Muscle of leg (tissue), 11 donors: ENCODE results near the gene ZCCHC14. TPM values are rescaled to one million over a fixed set of nuclear protein-coding genes. Genes with fewer than 3 reads are reported as not detected.
"Not testable (repeated sequence)": the region's sequence is repeated elsewhere in the genome, so short reads cannot be mapped to it uniquely, and the experiment has no call there.

ENCODE experiments used
- DNase-seq: peaks from one replicate; pipeline ENCODE4 v3.0.0; 2013
- H3K27ac ChIP-seq: one replicate; pipeline ENCODE4 v1.5.1; 2013; ENCODE audit warnings: mild to moderate bottlenecking, low read length, control low read depth
- H3K27me3 ChIP-seq: one replicate; pipeline ENCODE4 v1.6.1; 2013; ENCODE audit warnings: low read length; ENCODE audit not compliant: control insufficient read depth, insufficient read depth
- H3K36me3 ChIP-seq: one replicate; pipeline ENCODE4 v1.6.1; 2013; ENCODE audit warnings: low read length; ENCODE audit not compliant: control insufficient read depth, insufficient read depth
- H3K4me1 ChIP-seq: one replicate; pipeline ENCODE4 v1.6.1; 2013; ENCODE audit warnings: low read length; ENCODE audit not compliant: control insufficient read depth, insufficient read depth
- H3K4me3 ChIP-seq: one replicate; pipeline ENCODE4 v1.5.1; 2013; ENCODE audit warnings: low read length, control low read depth
- H3K9me3 ChIP-seq: replicated peaks from 2 replicates; pipeline ENCODE4 v1.6.1; 2013; ENCODE audit warnings: low read depth, low read length; ENCODE audit not compliant: control insufficient read depth
- WGBS: methylation state at CpG from one replicate; pipeline ENCODE4 v1.1.5; 2013; ENCODE audit warnings: missing lambda C conversion rate; ENCODE audit not compliant: insufficient coverage; 5-methylcytosine and 5-hydroxymethylcytosine counted together
- polyA plus RNA-seq, 8 donors: library from polyadenylated mRNA; unstranded; fragments of 120-200 nt; gene quantifications; one replicate each; pipeline versions ENCODE4 v1.2.1 to v1.2.3, GENCODE V29; 2013; ENCODE audit warnings: inconsistent platforms in 1 of 8, low replicate concordance in 1 of 8; ENCODE audit not compliant: insufficient read length in 8 of 8, insufficient read depth in 1 of 8
- total RNA-seq: library from RNA; stranded (reverse); fragments of 120-200 nt; gene quantifications from one replicate; pipeline ENCODE4 v1.2.4, GENCODE V29; 2013

ZCCHC14 gene
- total and polyA plus RNA-seq, 9 donors, result 10.1 to 23.2 (median 17.3) TPM

GRCh38 chr16:87489434-87490045 is 3.3 kb downstream of the ZCCHC14 start:
- Histone ChIP-seq H3K4me1 (peaks cover 41% of the 10 kb centered on the region), H3K27me3 (peaks cover 5% of the 10 kb centered on the region), H3K27ac (no peak overlapping the region), H3K9me3 (no peaks in the 10 kb centered on the region), H3K4me3 (no peak overlapping the region), H3K36me3 (no peaks in the 10 kb centered on the region)
- no peak for DNase-seq
- no CpG with 5 or more reads among the region's 6 CpGs for WGBS

- H3K36me3 ChIP-seq, H3K27ac ChIP-seq, H3K9me3 ChIP-seq, DNase-seq, H3K27me3 ChIP-seq, H3K4me3 ChIP-seq: not testable (repeated sequence)
- WGBS, result no CpG with 5 or more reads among the region's 6 CpGs
- H3K4me1 ChIP-seq, result peaks cover 46% of the 10 kb centered on the region
Observed at GRCh38 chr16:87488960-87489359, 3.9 kb downstream of the ZCCHC14 start.

DNA sequence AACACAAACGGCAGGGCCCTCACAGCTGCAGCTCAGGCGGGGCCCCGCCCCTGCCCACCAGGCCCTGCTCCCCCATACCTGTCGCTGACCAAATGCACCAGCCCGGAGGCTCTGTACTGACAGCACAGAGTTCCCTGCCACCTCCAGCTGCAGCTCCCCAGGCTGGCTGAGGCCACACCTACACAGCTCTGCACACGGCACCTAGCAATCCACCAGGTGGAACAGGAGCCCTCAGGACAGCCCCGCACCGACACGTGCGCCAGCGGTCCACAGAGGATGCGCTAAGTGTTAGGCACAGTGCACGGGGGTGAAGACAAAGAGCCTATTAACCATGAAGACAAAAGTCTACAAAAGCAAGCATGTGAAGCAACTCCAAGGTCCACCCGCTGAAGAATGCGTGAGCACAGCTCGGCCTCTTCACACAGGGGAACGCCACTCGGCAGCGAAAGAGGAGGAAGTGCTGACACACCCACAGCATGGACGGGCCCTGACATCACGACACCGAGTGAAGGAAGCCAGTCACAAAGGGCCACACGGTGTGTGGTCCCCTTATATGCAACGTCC is 5.4 kb downstream of the ZCCHC14 start:
- peaks cover 40% of the 10 kb centered on the region for H3K4me1 ChIP-seq
- no peaks in the 10 kb centered on the region for H3K9me3 ChIP-seq
- 31% methylated on average over 21 of the region's 24 CpGs for WGBS
- no peak for DNase-seq
- no peaks in the 10 kb centered on the region for H3K27me3 ChIP-seq
- no peaks in the 10 kb centered on the region for H3K36me3 ChIP-seq
- no peak overlapping the region for H3K27ac ChIP-seq
- no peak overlapping the region for H3K4me3 ChIP-seq

- no peak for DNase-seq
- no peaks in the 10 kb centered on the region for H3K27me3 ChIP-seq
- 62% methylated on average over 3 of the region's 5 CpGs for WGBS
- H3K9me3 ChIP-seq, result no peaks in the 10 kb centered on the region
- H3K4me1 ChIP-seq, result peaks cover 43% of the 10 kb centered on the region
- no peak overlapping the region for H3K4me3 ChIP-seq
- no peak overlapping the region for H3K27ac ChIP-seq
- H3K36me3 ChIP-seq, result no peaks in the 10 kb centered on the region
Observed at GRCh38 chr16:87486713-87487247, 6.0 kb downstream of the ZCCHC14 start.

- 77% methylated on average over 6 of the region's 8 CpGs for WGBS
- Histone ChIP-seq H3K4me1 (peaks cover 41% of the 10 kb centered on the region), H3K27me3 (no peaks in the 10 kb centered on the region), H3K27ac (peak overlapping the region; percentile 13), H3K4me3 (no peak overlapping the region), H3K9me3 (no peaks in the 10 kb centered on the region), H3K36me3 (no peaks in the 10 kb centered on the region)
- no peak for DNase-seq
Observed at GRCh38 chr16:87486282-87486681, 6.5 kb downstream of the ZCCHC14 start.

DNA sequence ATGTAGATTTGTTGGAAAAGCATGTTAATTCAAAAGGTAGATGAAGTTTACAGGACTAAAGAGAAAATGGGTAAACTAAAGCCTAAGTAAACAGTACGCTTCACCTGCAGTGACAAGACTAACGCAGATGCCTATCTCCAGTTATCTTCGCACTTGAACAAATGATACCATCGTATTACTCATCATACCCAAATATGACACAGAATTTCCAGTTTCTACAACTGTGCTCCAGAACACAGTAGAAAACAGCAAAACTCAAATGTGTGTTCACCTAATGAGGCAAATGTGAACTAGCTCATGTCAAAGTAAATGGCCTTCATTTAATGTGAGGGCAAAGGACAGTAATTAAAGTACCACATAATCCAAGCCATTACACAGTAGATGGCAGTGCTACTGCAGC is 7.0 kb downstream of the ZCCHC14 start:
- H3K4me1 ChIP-seq, result peaks cover 36% of the 10 kb centered on the region

GRCh38 chr16:87484487-87485331 is 8.1 kb downstream of the ZCCHC14 start:
- Histone ChIP-seq H3K27ac (no peak overlapping the region), H3K4me1 (peaks cover 32% of the 10 kb centered on the region), H3K4me3 (no peak overlapping the region), H3K9me3 (no peaks in the 10 kb centered on the region), H3K36me3 (no peaks in the 10 kb centered on the region), H3K27me3 (no peaks in the 10 kb centered on the region)
- 74% methylated on average over 12 of the region's 22 CpGs for WGBS
- no peak for DNase-seq

More for the DNA sequence above, 7.0 kb downstream of the ZCCHC14 start:
- WGBS, result no CpG with 5 or more reads among the region's 4 CpGs
- DNase-seq, H3K36me3 ChIP-seq, H3K27me3 ChIP-seq, H3K4me3 ChIP-seq, H3K9me3 ChIP-seq, H3K27ac ChIP-seq: not testable (repeated sequence)

DNA sequence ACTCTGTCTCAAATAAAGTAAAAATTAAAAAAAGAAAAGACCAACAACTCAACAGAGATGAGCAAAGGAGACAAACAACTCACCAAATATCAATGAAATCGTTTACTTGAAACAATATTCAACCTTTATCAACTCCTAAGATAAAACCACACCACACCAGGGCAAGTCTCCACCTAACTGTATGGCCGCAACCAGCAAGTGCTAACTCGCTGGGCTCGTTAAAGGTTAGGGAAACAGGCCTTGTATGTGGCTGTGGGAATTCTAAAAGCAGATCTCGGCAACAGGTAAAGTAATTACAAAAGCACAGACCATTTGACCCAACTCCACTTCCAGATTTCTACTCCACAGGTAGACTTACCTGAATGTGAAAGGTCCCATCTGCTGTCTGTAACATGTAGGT is 9.3 kb downstream of the ZCCHC14 start:
- peaks cover 28% of the 10 kb centered on the region for H3K4me1 ChIP-seq
- H3K27ac ChIP-seq, result no peak overlapping the region
- no peaks in the 10 kb centered on the region for H3K27me3 ChIP-seq
- whole genome bisulfite sequencing, result no CpG with 5 or more reads among the region's 5 CpGs
- no peaks in the 10 kb centered on the region for H3K36me3 ChIP-seq
- no peaks in the 10 kb centered on the region for H3K9me3 ChIP-seq
- H3K4me3 ChIP-seq, result no peak overlapping the region
- DNase-seq, result no peak

GRCh38 chr16:87482670-87483069 is 10.2 kb downstream of the ZCCHC14 start:
- H3K36me3 ChIP-seq, DNase-seq, H3K27me3 ChIP-seq, H3K9me3 ChIP-seq, H3K27ac ChIP-seq, H3K4me3 ChIP-seq: not testable (repeated sequence)
- no CpG with 5 or more reads among the region's 6 CpGs for WGBS
- H3K4me1 ChIP-seq, result peaks cover 26% of the 10 kb centered on the region

GRCh38 chr16:87482266-87482665 is 10.6 kb downstream of the ZCCHC14 start:
- Histone ChIP-seq H3K4me3 (no peak overlapping the region), H3K27ac (no peak overlapping the region), H3K36me3 (no peaks in the 10 kb centered on the region), H3K4me1 (peaks cover 22% of the 10 kb centered on the region), H3K9me3 (no peaks in the 10 kb centered on the region), H3K27me3 (no peaks in the 10 kb centered on the region)
- WGBS, result 71% methylated on average over 1 of the region's 9 CpGs
- no peak for DNase-seq
